A549 (cell line): Measurements from ENCODE around the gene PLPPR4. TPM values are rescaled to one million over a fixed set of nuclear protein-coding genes. Genes with fewer than 3 reads are reported as not detected.

Experiments used
- ATAC-seq, 2 experiments: fragments of 200-7000 bp in 1 of 2; fragments of >200 bp in 1 of 2; cut with Nextera tagmentation in 1 of 2; cut with Tn5 transposase in 1 of 2; 3 replicates each; pipeline versions ENCODE4 v1.8.0 to v1.9.1; 2018 to 2020; ENCODE audit warnings: mild to moderate bottlenecking in 1 of 2, moderate library complexity in 1 of 2
- CTCF ChIA-PET: fragments of 300-600 bp; sonication (Branson Sonifier 250); formaldehyde crosslinking; extraction: SDS; loops from one replicate; lab custom pipeline; 2021; ENCODE audit warnings: antibody characterized with exemption, inconsistent platforms; lab: Yijun Ruan, JAX
- POLR2A ChIA-PET: fragments of 350-600 bp; formaldehyde crosslinking; extraction: SDS; loops from one replicate; lab custom pipeline; 2021; ENCODE audit warnings: antibody characterized with exemption, inconsistent platforms; lab: Yijun Ruan, JAX
- DNase-seq, 2 experiments: peaks; one replicate each; pipeline versions ENCODE4 v3.0.0 to v3.0.0-alpha.2; 2011 to 2016; ENCODE audit warnings: low read depth in 1 of 2, low spot score in 1 of 2
- FAIRE-seq: peaks from 2 replicates; lab custom pipeline; 2011; peaks lifted over from hg19 to GRCh38; lab: Jason Lieb, UNC
- H3K27ac ChIP-seq, 2 experiments: fragments of >200 bp; sonication (Bioruptor Twin); formaldehyde crosslinking; 3 replicates each; pipeline ENCODE4 v1.5.1; 2016 to 2017
- H3K4me1 ChIP-seq: fragments of >200 bp; sonication (Bioruptor Twin); formaldehyde crosslinking; 3 replicates; pipeline ENCODE4 v1.6.1; 2016
- H3K4me2 ChIP-seq: fragments of >200 bp; sonication (Bioruptor Twin); formaldehyde crosslinking; 3 replicates; pipeline ENCODE4 v1.6.1; 2016
- H3K4me3 ChIP-seq: fragments of >200 bp; sonication (Bioruptor Twin); formaldehyde crosslinking; 3 replicates; pipeline ENCODE4 v1.5.1; 2016
- H3K9me3 ChIP-seq: fragments of >200 bp; sonication (Bioruptor Twin); formaldehyde crosslinking; 3 replicates; pipeline ENCODE4 v1.6.1; 2016
- CBX2 ChIP-seq: fragments of 200-600 bp; sonication (generic); IDR thresholded peaks from 2 replicates; pipeline ENCODE4 v1.6.1; 2016; ENCODE audit warnings: low read depth, mild to moderate bottlenecking, borderline replicate concordance
- CHD2 ChIP-seq: fragments of 150-350 bp; IDR thresholded peaks from 2 replicates; pipeline ENCODE4 v1.6.1; 2014; ENCODE audit warnings: low read length; ENCODE audit not compliant: partially characterized antibody
- CHD4 ChIP-seq: fragments of 200-600 bp; sonication (generic); IDR thresholded peaks from 2 replicates; pipeline ENCODE4 v1.6.1; 2016; ENCODE audit warnings: antibody characterized with exemption, mild to moderate bottlenecking, borderline replicate concordance
- EP300 ChIP-seq, 2 experiments: fragments of >200 bp; sonication (Bioruptor Twin); formaldehyde crosslinking; IDR thresholded peaks; 2 replicates in 1 of 2; 3 replicates in 1 of 2; pipeline ENCODE4 v1.6.1; 2016 to 2017
- ESRRA ChIP-seq: fragments of 150-350 bp; IDR thresholded peaks from 2 replicates; pipeline ENCODE4 v1.6.1; 2014; ENCODE audit warnings: mild to moderate bottlenecking, low read length, borderline replicate concordance
- FOSB ChIP-seq: fragments of 250-450 bp; sonication (Bioruptor Pico); IDR thresholded peaks from 2 replicates; pipeline ENCODE4 v1.5.0; 2020; ENCODE audit warnings: mild to moderate bottlenecking, moderate library complexity
- HDAC2 ChIP-seq: fragments of 200-600 bp; sonication (generic); IDR thresholded peaks from 2 replicates; pipeline ENCODE4 v1.6.1; 2016
- HEYL ChIP-seq: fragments of 250-450 bp; sonication (Bioruptor Pico); IDR thresholded peaks from 2 replicates; pipeline ENCODE4 v1.8.0; 2021; ENCODE audit warnings: mild to moderate bottlenecking, moderate library complexity
- JUN ChIP-seq, 2 experiments: fragments of >200 bp; sonication (Bioruptor Twin); formaldehyde crosslinking; IDR thresholded peaks; 2 replicates in 1 of 2; 3 replicates in 1 of 2; pipeline ENCODE4 v1.6.1; 2016 to 2017
- KDM5A ChIP-seq: fragments of 200-600 bp; sonication (generic); IDR thresholded peaks from 2 replicates; pipeline ENCODE4 v1.6.1; 2016; ENCODE audit warnings: antibody characterized with exemption, mild to moderate bottlenecking
- MAFK ChIP-seq: fragments of 450-650 bp; IDR thresholded peaks from 2 replicates; pipeline ENCODE4 v1.6.1; 2014; ENCODE audit not compliant: partially characterized antibody
- MYC ChIP-seq: IDR thresholded peaks from 2 replicates; pipeline ENCODE4 v1.6.1; 2012; ENCODE audit warnings: mild to moderate bottlenecking, inconsistent platforms, low read length, improper control_type of control experiment, borderline replicate concordance
- NFE2L2 ChIP-seq: fragments of 150-350 bp; conservative IDR thresholded peaks from 2 replicates; pipeline ENCODE4 v1.6.1; 2014; ENCODE audit warnings: low read length
- NPAS2 ChIP-seq: fragments of 250-450 bp; sonication (Bioruptor Pico); IDR thresholded peaks from 2 replicates; pipeline ENCODE4 v1.8.0; 2022; ENCODE audit warnings: mild to moderate bottlenecking, moderate library complexity, borderline replicate concordance
- NR3C1 ChIP-seq: fragments of >200 bp; sonication (Bioruptor Twin); formaldehyde crosslinking; IDR thresholded peaks from 3 replicates; pipeline ENCODE4 v1.6.1; 2017
- POLR2A ChIP-seq: IDR thresholded peaks from 2 replicates; pipeline ENCODE4 v1.6.1; 2012; ENCODE audit warnings: mild to moderate bottlenecking, low read length
- RAD21 ChIP-seq, 2 experiments: fragments of >200 bp in 1 of 2; sonication (Bioruptor Twin) in 1 of 2; formaldehyde crosslinking in 1 of 2; IDR thresholded peaks in 1 of 2; conservative IDR thresholded peaks in 1 of 2; 2 replicates in 1 of 2; 3 replicates in 1 of 2; pipeline ENCODE4 v1.6.1; 2012 to 2018; ENCODE audit warnings: inconsistent platforms in 1 of 2
- RARB ChIP-seq: fragments of 250-450 bp; sonication (Bioruptor Pico); IDR thresholded peaks from 2 replicates; pipeline ENCODE4 v1.8.0; 2021; ENCODE audit warnings: mild to moderate bottlenecking, moderate library complexity
- RCOR1 ChIP-seq: fragments of 150-350 bp; IDR thresholded peaks from 2 replicates; pipeline ENCODE4 v1.6.1; 2014; ENCODE audit warnings: antibody characterized with exemption, low read length, low read depth
- SMC3 ChIP-seq: fragments of >200 bp; sonication (Bioruptor Twin); formaldehyde crosslinking; IDR thresholded peaks from 3 replicates; pipeline ENCODE4 v1.6.1; 2018; ENCODE audit warnings: inconsistent platforms
- TFCP2L1 ChIP-seq: fragments of 250-450 bp; sonication (Bioruptor Pico); IDR thresholded peaks from 2 replicates; pipeline ENCODE4 v1.5.0; 2021; ENCODE audit warnings: mild to moderate bottlenecking
- ZC3H11A ChIP-seq: fragments of 450-650 bp; IDR thresholded peaks from 2 replicates; pipeline ENCODE4 v1.6.1; 2014; ENCODE audit warnings: antibody characterized with exemption, mild to moderate bottlenecking
- WGBS: methylation state at CpG from one replicate; pipeline ENCODE4 v1.1.6; 2017; ENCODE audit errors: missing lambda C conversion rate; 5-methylcytosine and 5-hydroxymethylcytosine counted together
- polyA plus RNA-seq, 4 experiments: library from polyadenylated mRNA; depleted of rRNA in 3 of 4; stranded (reverse); fragments of >200 nt; fragmentation: RNase III in 1 of 4; extraction: RNeasy Plus Mini Kit Qiagen cat#74134 plus additional on column Dnase treatment in 1 of 4; gene quantifications; 2 replicates in 3 of 4; 3 replicates in 1 of 4; pipeline ENCODE4 v1.2.3, GENCODE V29; 2011 to 2017
- TF ChIP-seq, protein P1 (sequence below): fragments of 250-450 bp; sonication (Bioruptor Pico); IDR thresholded peaks from 2 replicates; pipeline ENCODE4 v1.5.0; 2021; ENCODE audit warnings: mild to moderate bottlenecking, moderate library complexity, borderline replicate concordance
- TF ChIP-seq, protein P2 (sequence below): fragments of >200 bp; sonication (Bioruptor Twin); formaldehyde crosslinking; IDR thresholded peaks from 2 replicates; pipeline ENCODE4 v1.6.1; 2016
- TF ChIP-seq, protein P3 (sequence below): fragments of 150-350 bp; IDR thresholded peaks from 2 replicates; pipeline ENCODE4 v1.6.1; 2014; ENCODE audit warnings: low read depth, mild to moderate bottlenecking, low read length

Gene PLPPR4
- polyA plus RNA-seq, 2 of the 4 experiments (the other 2 are of a cell fraction): not detected

DNA sequence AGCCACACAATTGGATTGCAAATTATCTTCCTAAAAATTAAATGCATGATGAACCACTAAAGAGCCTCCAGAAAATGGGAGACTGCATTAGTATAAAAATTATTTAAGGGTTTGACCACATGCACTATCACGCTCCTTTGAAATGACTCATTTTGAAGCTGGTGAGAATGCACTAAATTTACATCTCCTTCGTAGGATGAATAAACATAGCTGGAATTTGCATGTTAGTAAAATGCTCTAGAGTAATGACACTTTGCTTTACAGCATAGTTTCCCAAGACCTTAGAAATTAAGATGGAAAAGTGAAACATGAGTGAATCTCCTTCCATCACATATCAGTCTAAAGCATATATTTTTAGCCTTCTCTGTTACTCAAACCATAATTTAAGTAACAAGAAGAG lies 2.4 kb downstream of the PLPPR4 start (continued):
- TF ChIP-seq, protein P1, sequence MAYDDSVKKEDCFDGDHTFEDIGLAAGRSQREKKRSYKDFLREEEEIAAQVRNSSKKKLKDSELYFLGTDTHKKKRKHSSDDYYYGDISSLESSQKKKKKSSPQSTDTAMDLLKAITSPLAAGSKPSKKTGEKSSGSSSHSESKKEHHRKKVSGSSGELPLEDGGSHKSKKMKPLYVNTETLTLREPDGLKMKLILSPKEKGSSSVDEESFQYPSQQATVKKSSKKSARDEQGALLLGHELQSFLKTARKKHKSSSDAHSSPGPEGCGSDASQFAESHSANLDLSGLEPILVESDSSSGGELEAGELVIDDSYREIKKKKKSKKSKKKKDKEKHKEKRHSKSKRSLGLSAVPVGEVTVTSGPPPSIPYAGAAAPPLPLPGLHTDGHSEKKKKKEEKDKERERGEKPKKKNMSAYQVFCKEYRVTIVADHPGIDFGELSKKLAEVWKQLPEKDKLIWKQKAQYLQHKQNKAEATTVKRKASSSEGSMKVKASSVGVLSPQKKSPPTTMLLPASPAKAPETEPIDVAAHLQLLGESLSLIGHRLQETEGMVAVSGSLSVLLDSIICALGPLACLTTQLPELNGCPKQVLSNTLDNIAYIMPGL (CRISPR knock-in tag): no peak

DNA sequence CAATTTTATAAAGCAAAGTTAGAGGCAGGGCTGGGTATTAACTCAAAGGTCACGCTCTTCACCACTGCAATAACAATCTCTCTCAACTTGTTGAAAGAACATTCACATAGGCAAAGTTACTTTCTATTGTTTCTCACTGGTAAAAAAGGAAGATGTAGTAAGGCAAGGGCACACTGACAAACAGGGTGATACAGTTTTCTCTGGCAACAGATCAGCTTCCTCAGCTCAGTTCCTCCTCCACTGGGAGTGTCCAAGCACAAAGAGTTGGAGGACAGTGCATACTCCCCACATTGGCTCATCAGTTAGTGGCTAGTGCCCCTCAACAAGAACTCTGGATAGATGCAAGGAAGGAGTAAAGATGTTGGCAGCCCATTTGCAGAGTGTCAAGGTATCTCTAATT lies 3.7 kb downstream of the PLPPR4 start:
- Histone ChIP-seq H3K4me1 (no peaks in the 10 kb centered on the region), H3K9me3 (no peaks in the 10 kb centered on the region), H3K27ac (no peak overlapping the region), H3K4me2 (no peak overlapping the region), H3K4me3 (no peak overlapping the region)
- DNase-seq: no peak
- ChIA-PET POLR2A (no interaction called here), CTCF (no interaction called here)
- ATAC-seq: no peak
- whole genome bisulfite sequencing: 22% methylated on average over 1 of the region's 1 CpG
- no peak for TF ChIP-seq CBX2
- no peak for TF ChIP-seq RAD21 (conservative IDR thresholded peaks at IDR 0.05 in 1 of 2, IDR thresholded peaks at IDR 0.05 in 1 of 2)
- TF ChIP-seq CHD2: no peak
- TF ChIP-seq SMC3: no peak
- no peak for TF ChIP-seq NR3C1
- no peak for TF ChIP-seq FOSB
- TF ChIP-seq ESRRA: no peak
- no peak for TF ChIP-seq NPAS2 (CRISPR knock-in tag)
- no peak for FAIRE-seq

DNA sequence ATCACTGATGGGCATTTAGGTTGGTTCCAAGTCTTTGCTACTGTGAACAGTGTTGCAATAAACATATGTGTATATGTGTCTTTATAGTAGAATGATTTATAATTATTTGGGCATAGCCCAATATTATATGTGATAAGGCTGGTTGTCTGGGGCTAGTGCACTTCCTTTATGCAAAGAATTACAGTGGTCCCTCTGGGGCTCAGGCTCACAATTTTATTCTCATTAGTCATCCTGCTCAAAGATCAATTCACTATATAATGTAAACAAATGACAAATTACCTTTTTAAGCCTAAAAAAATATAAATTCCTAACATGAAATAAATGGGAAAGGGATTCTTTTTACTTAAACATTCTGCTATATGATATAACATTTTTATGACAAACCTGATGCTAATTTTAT lies 5.0 kb downstream of the PLPPR4 start:
- H3K4me3 ChIP-seq: no peak overlapping the region
- no peak for FAIRE-seq
- no peak for TF ChIP-seq KDM5A
- TF ChIP-seq MAFK: no peak
- no peak for TF ChIP-seq HDAC2
- TF ChIP-seq HEYL (CRISPR knock-in tag): no peak
- TF ChIP-seq JUN (IDR thresholded peaks at IDR 0.05): no peak
- TF ChIP-seq MYC: no peak
- TF ChIP-seq RARB (CRISPR knock-in tag): no peak
- TF ChIP-seq CBX2: no peak
- no peak for TF ChIP-seq RCOR1
- TF ChIP-seq, protein P2, sequence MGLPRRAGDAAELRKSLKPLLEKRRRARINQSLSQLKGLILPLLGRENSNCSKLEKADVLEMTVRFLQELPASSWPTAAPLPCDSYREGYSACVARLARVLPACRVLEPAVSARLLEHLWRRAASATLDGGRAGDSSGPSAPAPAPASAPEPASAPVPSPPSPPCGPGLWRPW: no peak
- no peaks in the 10 kb centered on the region for H3K4me1 ChIP-seq
- H3K4me2 ChIP-seq: no peak overlapping the region
- CTCF ChIA-PET: no interaction called here
- POLR2A ChIA-PET: no interaction called here
- DNase-seq: no peak
- no peak for ATAC-seq
- no peak overlapping the region for H3K27ac ChIP-seq
- H3K9me3 ChIP-seq: no peaks in the 10 kb centered on the region

DNA sequence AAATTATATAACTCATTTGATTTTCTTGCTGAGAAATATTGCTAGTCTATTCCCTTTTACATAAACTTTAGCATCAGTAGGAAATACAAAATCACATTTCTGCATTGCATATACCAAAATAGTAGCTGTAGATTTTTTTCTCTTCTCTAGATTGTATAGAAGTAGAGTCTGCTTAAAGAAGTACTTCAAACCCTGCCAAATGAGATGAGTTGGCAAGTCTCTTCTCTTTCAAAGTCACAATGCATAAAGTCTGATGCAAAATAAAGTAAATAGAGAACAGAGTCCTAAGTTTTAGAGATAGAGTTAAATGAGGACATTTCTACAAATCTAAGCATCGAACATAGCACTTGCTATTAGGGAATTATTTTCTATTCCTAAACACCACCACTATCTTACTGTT lies 6.4 kb downstream of the PLPPR4 start:
- no peak for ATAC-seq
- no peak for FAIRE-seq
- Histone ChIP-seq H3K4me2 (no peak overlapping the region), H3K9me3 (no peaks in the 10 kb centered on the region), H3K4me3 (no peak overlapping the region), H3K4me1 (no peaks in the 10 kb centered on the region), H3K27ac (no peak overlapping the region)
- ChIA-PET CTCF (no interaction called here), POLR2A (no interaction called here)
- TF ChIP-seq NFE2L2 (no peak), CHD4 (no peak), RAD21 (conservative IDR thresholded peaks at IDR 0.05 in 1 of 2, IDR thresholded peaks at IDR 0.05 in 1 of 2) (no peak), MAFK (no peak), ZC3H11A (no peak), NPAS2 (CRISPR knock-in tag) (no peak), POLR2A (no peak), HDAC2 (no peak), TFCP2L1 (CRISPR knock-in tag) (no peak), EP300 (IDR thresholded peaks at IDR 0.05) (no peak)
- TF ChIP-seq, protein P3, sequence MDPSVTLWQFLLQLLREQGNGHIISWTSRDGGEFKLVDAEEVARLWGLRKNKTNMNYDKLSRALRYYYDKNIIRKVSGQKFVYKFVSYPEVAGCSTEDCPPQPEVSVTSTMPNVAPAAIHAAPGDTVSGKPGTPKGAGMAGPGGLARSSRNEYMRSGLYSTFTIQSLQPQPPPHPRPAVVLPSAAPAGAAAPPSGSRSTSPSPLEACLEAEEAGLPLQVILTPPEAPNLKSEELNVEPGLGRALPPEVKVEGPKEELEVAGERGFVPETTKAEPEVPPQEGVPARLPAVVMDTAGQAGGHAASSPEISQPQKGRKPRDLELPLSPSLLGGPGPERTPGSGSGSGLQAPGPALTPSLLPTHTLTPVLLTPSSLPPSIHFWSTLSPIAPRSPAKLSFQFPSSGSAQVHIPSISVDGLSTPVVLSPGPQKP: no peak
- no peak for DNase-seq
- 0% methylated on average over 1 of the region's 1 CpG for WGBS
